Liver (tissue), 3 donors: ENCODE measurements around the gene CLIP4.

ENCODE experiments used
- ATF3 ChIP-seq: IDR thresholded peaks from 2 replicates; pipeline ENCODE4 v1.6.1; 2016; ENCODE audit warnings: antibody characterized with exemption
- CTCF ChIP-seq: fragments of 150-350 bp; IDR thresholded peaks from 2 replicates; pipeline ENCODE4 v1.5.1; 2017; ENCODE audit warnings: improper control_type of control experiment, low read depth, low read length; ENCODE audit not compliant: missing input control
- EGR1 ChIP-seq, 2 donors: IDR thresholded peaks; 2 replicates each; pipeline ENCODE4 v1.6.1; 2016 to 2018; ENCODE audit warnings: antibody characterized with exemption in 2 of 2, low read depth in 2 of 2
- FOXA1 ChIP-seq: IDR thresholded peaks from 2 replicates; pipeline ENCODE4 v1.6.1; 2016; ENCODE audit warnings: antibody characterized with exemption
- GABPA ChIP-seq, 2 donors: IDR thresholded peaks in 1 of 2; conservative IDR thresholded peaks in 1 of 2; 2 replicates each; pipeline ENCODE4 v1.6.1; 2016; ENCODE audit warnings: antibody characterized with exemption in 2 of 2, mild to moderate bottlenecking in 1 of 2, moderate library complexity in 1 of 2
- HNF4A ChIP-seq, 2 donors: conservative IDR thresholded peaks; 2 replicates each; pipeline ENCODE4 v1.6.1; 2016; ENCODE audit warnings: antibody characterized with exemption in 2 of 2, mild to moderate bottlenecking in 2 of 2
- JUND ChIP-seq, 2 donors: IDR thresholded peaks; 2 replicates each; pipeline ENCODE4 v1.6.1; 2016; ENCODE audit warnings: antibody characterized with exemption in 2 of 2
- RAD21 ChIP-seq, 2 donors: IDR thresholded peaks; 2 replicates each; pipeline ENCODE4 v1.6.1; 2016; ENCODE audit warnings: antibody characterized with exemption in 2 of 2, mild to moderate bottlenecking in 2 of 2
- REST ChIP-seq: IDR thresholded peaks from 2 replicates; pipeline ENCODE4 v1.6.1; 2016; ENCODE audit warnings: antibody characterized with exemption, mild to moderate bottlenecking
- TAF1 ChIP-seq: conservative IDR thresholded peaks from 2 replicates; pipeline ENCODE4 v1.6.1; 2016; ENCODE audit warnings: antibody characterized with exemption, mild to moderate bottlenecking
- YY1 ChIP-seq: IDR thresholded peaks from 2 replicates; pipeline ENCODE4 v1.6.1; 2016; ENCODE audit warnings: antibody characterized with exemption, mild to moderate bottlenecking
- TF ChIP-seq, protein P1 (sequence below): IDR thresholded peaks from 2 replicates; pipeline ENCODE4 v1.6.1; 2016; ENCODE audit warnings: antibody characterized with exemption
- donor health status: healthy.
- donor health status: healthy.

DNA sequence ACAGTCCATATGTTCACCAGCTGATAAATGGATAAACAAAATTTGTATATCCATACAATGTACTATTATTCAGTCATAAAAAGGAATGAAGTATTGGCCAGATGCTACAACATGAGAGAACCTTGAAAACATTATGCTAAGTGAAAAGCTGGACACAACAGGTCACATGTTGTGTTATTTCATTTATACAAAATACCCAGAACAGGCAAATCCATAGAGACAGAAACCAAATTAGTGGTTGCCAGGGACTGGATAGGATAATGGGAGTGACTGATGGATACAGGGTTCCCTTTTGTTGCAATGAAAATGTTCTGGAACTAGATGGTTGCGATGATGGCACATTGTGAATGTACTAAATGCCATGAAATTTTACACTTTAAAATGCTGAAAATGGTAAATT lies 30.7 kb upstream of the CLIP4 start:
- TF ChIP-seq CTCF (no peak), JUND (IDR thresholded peaks at IDR 0.05) (no peak), HNF4A (conservative IDR thresholded peaks at IDR 0.05) (no peak), YY1 (no peak), GABPA (IDR thresholded peaks at IDR 0.05 in 1 of 2, conservative IDR thresholded peaks at IDR 0.05 in 1 of 2) (no peak), EGR1 (IDR thresholded peaks at IDR 0.05; ENCODE audit: low read depth in 2 of 2) (no peak), TAF1 (no peak), REST (no peak), FOXA1 (no peak), RAD21 (IDR thresholded peaks at IDR 0.05) (no peak), ATF3 (no peak)
- TF ChIP-seq, protein P1, sequence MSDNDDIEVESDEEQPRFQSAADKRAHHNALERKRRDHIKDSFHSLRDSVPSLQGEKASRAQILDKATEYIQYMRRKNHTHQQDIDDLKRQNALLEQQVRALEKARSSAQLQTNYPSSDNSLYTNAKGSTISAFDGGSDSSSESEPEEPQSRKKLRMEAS: no peak
